ENCODE measurements around the gene DISC1.

Gene DISC1

DNA sequence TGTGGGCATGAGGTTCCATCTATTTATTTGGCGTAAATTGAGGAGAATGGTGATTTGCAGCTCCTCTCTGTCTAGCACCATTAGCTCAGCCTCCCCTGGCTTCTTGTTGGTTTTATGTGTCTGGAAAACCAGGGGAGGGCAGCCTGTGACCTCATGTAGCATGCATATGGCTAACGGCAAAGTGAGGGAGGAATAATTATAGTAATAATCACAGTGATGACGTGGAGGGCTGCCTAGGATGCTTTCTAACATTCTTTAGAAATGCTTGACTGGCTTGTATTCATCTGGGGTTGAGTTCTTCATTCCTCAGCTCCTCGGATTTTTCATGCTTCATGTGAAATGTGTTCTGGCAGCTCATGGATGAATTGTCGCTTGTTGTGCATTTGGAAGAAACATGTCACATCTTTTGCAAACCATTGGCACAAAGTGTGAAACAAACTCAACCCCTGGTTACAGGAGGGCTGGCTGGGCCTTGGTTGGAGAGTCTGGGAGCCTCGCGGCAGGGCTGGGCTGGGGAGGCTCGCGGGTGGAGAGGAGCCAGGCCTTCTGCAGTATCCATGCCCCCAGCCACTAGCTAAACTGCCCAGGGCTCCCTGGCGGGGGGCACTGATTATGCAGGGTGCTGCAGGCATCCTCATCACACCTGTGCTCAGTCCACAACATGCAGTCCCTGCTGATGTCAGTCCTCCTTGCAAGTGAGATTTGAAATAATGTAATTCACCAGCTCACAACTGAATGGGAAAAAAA lies 149.6 kb downstream of the DISC1 start:
- H4K20me1 ChIP-seq (ENCODE audit: insufficient read depth, low read length): no peaks in the 10 kb centered on the region
- H3K9ac ChIP-seq (ENCODE audit: low read length): no peak overlapping the region
- no peaks in the 10 kb centered on the region for H3K9me3 ChIP-seq (ENCODE audit: low read length)
- no peaks in the 10 kb centered on the region for H3K27me3 ChIP-seq (ENCODE audit: insufficient read depth, low read length)
- H3K27ac ChIP-seq (ENCODE audit: low read depth, low read length, poor library complexity, severe bottlenecking): no peak overlapping the region
- H2AFZ ChIP-seq (ENCODE audit: low read length): no peak overlapping the region
- no peaks in the 10 kb centered on the region for H3K4me1 ChIP-seq (ENCODE audit: insufficient read depth, low read length, severe bottlenecking)
- H3K4me3 ChIP-seq (ENCODE audit: low read depth, low read length, poor library complexity, severe bottlenecking): no peak overlapping the region
- TF ChIP-seq, protein P1, sequence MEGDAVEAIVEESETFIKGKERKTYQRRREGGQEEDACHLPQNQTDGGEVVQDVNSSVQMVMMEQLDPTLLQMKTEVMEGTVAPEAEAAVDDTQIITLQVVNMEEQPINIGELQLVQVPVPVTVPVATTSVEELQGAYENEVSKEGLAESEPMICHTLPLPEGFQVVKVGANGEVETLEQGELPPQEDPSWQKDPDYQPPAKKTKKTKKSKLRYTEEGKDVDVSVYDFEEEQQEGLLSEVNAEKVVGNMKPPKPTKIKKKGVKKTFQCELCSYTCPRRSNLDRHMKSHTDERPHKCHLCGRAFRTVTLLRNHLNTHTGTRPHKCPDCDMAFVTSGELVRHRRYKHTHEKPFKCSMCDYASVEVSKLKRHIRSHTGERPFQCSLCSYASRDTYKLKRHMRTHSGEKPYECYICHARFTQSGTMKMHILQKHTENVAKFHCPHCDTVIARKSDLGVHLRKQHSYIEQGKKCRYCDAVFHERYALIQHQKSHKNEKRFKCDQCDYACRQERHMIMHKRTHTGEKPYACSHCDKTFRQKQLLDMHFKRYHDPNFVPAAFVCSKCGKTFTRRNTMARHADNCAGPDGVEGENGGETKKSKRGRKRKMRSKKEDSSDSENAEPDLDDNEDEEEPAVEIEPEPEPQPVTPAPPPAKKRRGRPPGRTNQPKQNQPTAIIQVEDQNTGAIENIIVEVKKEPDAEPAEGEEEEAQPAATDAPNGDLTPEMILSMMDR (IDR thresholded peaks at IDR 0.05; ENCODE audit: low read length): no peak
- no peak for TF ChIP-seq EZH2 (IDR thresholded peaks at IDR 0.05; ENCODE audit: borderline replicate concordance, low read length)
- no peaks in the 10 kb centered on the region for H3K79me2 ChIP-seq (ENCODE audit: insufficient read depth, low read length)
- H3K4me2 ChIP-seq (ENCODE audit: low read length): no peak overlapping the region
- no peaks in the 10 kb centered on the region for H3F3A ChIP-seq (ENCODE audit: insufficient read depth, low read length)
- H3K9me2 ChIP-seq (ENCODE audit: low read depth, low read length): no peaks in the 10 kb centered on the region
- H3K36me3 ChIP-seq (ENCODE audit: insufficient read depth, low read length): no peaks in the 10 kb centered on the region

DNA sequence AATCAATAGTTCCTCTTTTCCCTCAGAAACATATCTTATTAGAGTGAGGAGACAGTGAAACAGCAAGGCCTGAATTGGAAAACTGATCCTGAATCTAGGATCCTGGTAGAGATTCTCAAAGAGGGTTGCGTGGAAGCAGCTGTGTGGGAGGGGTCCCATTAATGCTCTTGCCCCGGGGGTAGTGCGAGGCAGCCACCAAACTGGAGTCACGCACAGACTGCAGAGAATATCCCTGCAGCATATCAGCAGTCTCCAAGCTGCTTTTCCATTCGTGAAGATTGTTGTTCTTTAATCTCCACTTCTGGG lies 150.1 kb downstream of the DISC1 start:
- Histone ChIP-seq H4K20me1 (ENCODE audit: insufficient read depth, low read length) (no peaks in the 10 kb centered on the region), H2AFZ (ENCODE audit: low read length) (no peak overlapping the region), H3K9ac (ENCODE audit: low read length) (no peak overlapping the region), H3K79me2 (ENCODE audit: insufficient read depth, low read length) (no peaks in the 10 kb centered on the region), H3K36me3 (ENCODE audit: insufficient read depth, low read length) (no peaks in the 10 kb centered on the region), H3K9me3 (ENCODE audit: low read length) (no peaks in the 10 kb centered on the region), H3K4me2 (ENCODE audit: low read length) (no peak overlapping the region), H3K4me1 (ENCODE audit: insufficient read depth, low read length, severe bottlenecking) (no peaks in the 10 kb centered on the region), H3K4me3 (ENCODE audit: low read depth, low read length, poor library complexity, severe bottlenecking) (no peak overlapping the region), H3K27ac (ENCODE audit: low read depth, low read length, poor library complexity, severe bottlenecking) (no peak overlapping the region), H3K27me3 (ENCODE audit: insufficient read depth, low read length) (no peaks in the 10 kb centered on the region), H3F3A (ENCODE audit: insufficient read depth, low read length) (no peaks in the 10 kb centered on the region), H3K9me2 (ENCODE audit: low read depth, low read length) (no peaks in the 10 kb centered on the region)
- TF ChIP-seq, protein P1 (IDR thresholded peaks at IDR 0.05; ENCODE audit: low read length): no peak
- no peak for TF ChIP-seq EZH2 (IDR thresholded peaks at IDR 0.05; ENCODE audit: borderline replicate concordance, low read length)

DNA sequence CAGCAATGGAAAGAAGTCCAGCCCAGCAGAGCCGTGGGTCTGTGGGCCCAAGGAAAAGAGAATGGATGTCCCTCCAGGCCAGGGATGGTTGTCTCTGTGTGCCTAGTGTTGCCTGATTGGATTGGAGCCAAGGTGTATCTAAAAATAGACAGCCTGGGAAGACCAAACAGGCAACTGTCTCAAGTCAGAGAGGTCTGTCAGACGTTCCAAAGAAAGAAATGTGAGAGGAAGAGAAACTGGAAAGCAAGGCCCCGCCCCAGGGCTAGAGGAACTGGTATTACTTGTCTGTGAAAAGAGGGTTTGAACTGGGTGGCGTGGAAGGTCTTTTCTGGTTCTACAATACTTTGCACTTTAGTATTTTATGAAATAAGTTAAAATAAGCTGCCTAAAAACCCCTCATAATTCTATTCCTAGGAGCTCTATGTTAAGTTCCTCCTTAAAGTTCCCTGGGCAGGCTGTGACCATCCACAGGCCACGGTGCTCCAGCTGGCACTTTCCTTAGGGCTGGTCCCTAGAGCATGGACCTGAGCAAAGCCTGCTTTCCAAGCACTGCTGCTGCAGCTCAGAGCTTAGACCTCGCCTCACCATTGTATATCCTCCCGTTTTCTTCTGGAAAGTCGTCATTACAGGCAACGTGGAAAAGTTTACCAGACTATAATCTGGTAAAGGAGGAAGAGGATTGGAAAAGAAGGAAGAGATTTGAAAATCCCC lies 151.6 kb downstream of the DISC1 start:
- H3K9me3 ChIP-seq (ENCODE audit: low read length): no peaks in the 10 kb centered on the region
- H3K4me3 ChIP-seq (ENCODE audit: low read depth, low read length, poor library complexity, severe bottlenecking): no peak overlapping the region
- H3K27ac ChIP-seq (ENCODE audit: low read depth, low read length, poor library complexity, severe bottlenecking): no peak overlapping the region
- H3K79me2 ChIP-seq (ENCODE audit: insufficient read depth, low read length): no peaks in the 10 kb centered on the region
- no peak overlapping the region for H2AFZ ChIP-seq (ENCODE audit: low read length)
- H3K36me3 ChIP-seq (ENCODE audit: insufficient read depth, low read length): no peaks in the 10 kb centered on the region
- H3F3A ChIP-seq (ENCODE audit: insufficient read depth, low read length): no peaks in the 10 kb centered on the region
- no peak for TF ChIP-seq EZH2 (IDR thresholded peaks at IDR 0.05; ENCODE audit: borderline replicate concordance, low read length)
- TF ChIP-seq, protein P1 (IDR thresholded peaks at IDR 0.05; ENCODE audit: low read length): no peak
- H3K27me3 ChIP-seq (ENCODE audit: insufficient read depth, low read length): no peaks in the 10 kb centered on the region
- no peak overlapping the region for H3K4me2 ChIP-seq (ENCODE audit: low read length)
- no peak overlapping the region for H3K9ac ChIP-seq (ENCODE audit: low read length)
- no peaks in the 10 kb centered on the region for H3K9me2 ChIP-seq (ENCODE audit: low read depth, low read length)
- H3K4me1 ChIP-seq (ENCODE audit: insufficient read depth, low read length, severe bottlenecking): no peaks in the 10 kb centered on the region
- no peaks in the 10 kb centered on the region for H4K20me1 ChIP-seq (ENCODE audit: insufficient read depth, low read length)

Data from OCI-LY1 (cell line).